Measurements from ENCODE around the gene SPG7.

SPG7 gene

GRCh38 chr16:89525146-89525913 lies 17.1 kb downstream of the SPG7 start:
- Histone ChIP-seq H3K4me3 (ENCODE audit: low read depth, low read length, poor library complexity, severe bottlenecking) (no peak overlapping the region), H3K4me1 (ENCODE audit: insufficient read depth, low read length, severe bottlenecking) (peaks cover 15% of the 10 kb centered on the region), H3K9me3 (ENCODE audit: low read length) (no peaks in the 10 kb centered on the region), H3K9me2 (ENCODE audit: low read depth, low read length) (no peaks in the 10 kb centered on the region), H3K27me3 (ENCODE audit: insufficient read depth, low read length) (no peaks in the 10 kb centered on the region), H3K36me3 (ENCODE audit: insufficient read depth, low read length) (peaks cover 85% of the 10 kb centered on the region), H3F3A (ENCODE audit: insufficient read depth, low read length) (no peaks in the 10 kb centered on the region), H3K27ac (ENCODE audit: low read depth, low read length, poor library complexity, severe bottlenecking) (peak overlapping the region; percentile 76), H3K4me2 (ENCODE audit: low read length) (peak overlapping the region; percentile 6; the same call in 1 of the 2 replicates), H3K9ac (ENCODE audit: low read length) (no peak overlapping the region), H4K20me1 (ENCODE audit: insufficient read depth, low read length) (no peaks in the 10 kb centered on the region), H3K79me2 (ENCODE audit: insufficient read depth, low read length) (no peaks in the 10 kb centered on the region), H2AFZ (ENCODE audit: low read length) (no peak overlapping the region)
- TF ChIP-seq CTCF (IDR thresholded peaks at IDR 0.05; ENCODE audit: low read length) (peak; percentile 65), EZH2 (IDR thresholded peaks at IDR 0.05; ENCODE audit: borderline replicate concordance, low read length) (no peak)

- Histone ChIP-seq H2AFZ (ENCODE audit: low read length) (no peak overlapping the region), H3K9me2 (ENCODE audit: low read depth, low read length) (no peaks in the 10 kb centered on the region), H3K27me3 (ENCODE audit: insufficient read depth, low read length) (no peaks in the 10 kb centered on the region), H3K9me3 (ENCODE audit: low read length) (no peaks in the 10 kb centered on the region), H4K20me1 (ENCODE audit: insufficient read depth, low read length) (no peaks in the 10 kb centered on the region), H3K4me2 (ENCODE audit: low read length) (no peak overlapping the region), H3K9ac (ENCODE audit: low read length) (no peak overlapping the region), H3K79me2 (ENCODE audit: insufficient read depth, low read length) (no peaks in the 10 kb centered on the region), H3K36me3 (ENCODE audit: insufficient read depth, low read length) (peaks cover 85% of the 10 kb centered on the region), H3F3A (ENCODE audit: insufficient read depth, low read length) (no peaks in the 10 kb centered on the region), H3K4me3 (ENCODE audit: low read depth, low read length, poor library complexity, severe bottlenecking) (no peak overlapping the region), H3K4me1 (ENCODE audit: insufficient read depth, low read length, severe bottlenecking) (peaks cover 24% of the 10 kb centered on the region), H3K27ac (ENCODE audit: low read depth, low read length, poor library complexity, severe bottlenecking) (no peak overlapping the region)
- TF ChIP-seq EZH2 (IDR thresholded peaks at IDR 0.05; ENCODE audit: borderline replicate concordance, low read length), result no peak
- no peak for TF ChIP-seq CTCF (IDR thresholded peaks at IDR 0.05; ENCODE audit: low read length)
These were observed 20.9 kb downstream of the SPG7 start for GRCh38 chr16:89529097-89529496.

GRCh38 chr16:89530401-89531381 lies 22.5 kb downstream of the SPG7 start:
- H4K20me1 ChIP-seq (ENCODE audit: insufficient read depth, low read length), result no peaks in the 10 kb centered on the region
- no peaks in the 10 kb centered on the region for H3F3A ChIP-seq (ENCODE audit: insufficient read depth, low read length)
- peaks cover 89% of the 10 kb centered on the region for H3K36me3 ChIP-seq (ENCODE audit: insufficient read depth, low read length)
- H3K9me2 ChIP-seq (ENCODE audit: low read depth, low read length), result no peaks in the 10 kb centered on the region
- TF ChIP-seq EZH2 (IDR thresholded peaks at IDR 0.05; ENCODE audit: borderline replicate concordance, low read length) (no peak), CTCF (IDR thresholded peaks at IDR 0.05; ENCODE audit: low read length) (no peak)
- no peak overlapping the region for H2AFZ ChIP-seq (ENCODE audit: low read length)
- no peak overlapping the region for H3K9ac ChIP-seq (ENCODE audit: low read length)
- no peak overlapping the region for H3K4me2 ChIP-seq (ENCODE audit: low read length)
- H3K9me3 ChIP-seq (ENCODE audit: low read length), result no peaks in the 10 kb centered on the region
- no peaks in the 10 kb centered on the region for H3K27me3 ChIP-seq (ENCODE audit: insufficient read depth, low read length)
- H3K4me1 ChIP-seq (ENCODE audit: insufficient read depth, low read length, severe bottlenecking), result peaks cover 22% of the 10 kb centered on the region
- H3K4me3 ChIP-seq (ENCODE audit: low read depth, low read length, poor library complexity, severe bottlenecking), result no peak overlapping the region
- H3K79me2 ChIP-seq (ENCODE audit: insufficient read depth, low read length), result no peaks in the 10 kb centered on the region
- H3K27ac ChIP-seq (ENCODE audit: low read depth, low read length, poor library complexity, severe bottlenecking), result no peak overlapping the region
